Stimulated activated CD4-positive, alpha-beta T cell treated with anti-CD3 and anti-CD28 coated beads, Interleukin-1b, Interleukin-23, amount 100 ng/mL, for 24 hours (primary cell): Measurements from ENCODE around the gene ING5.
"Not testable (repeated sequence)": the region's sequence is repeated elsewhere in the genome, so short reads cannot be mapped to it uniquely, and the experiment has no call there.

Source experiments
- DNase-seq, 4 experiments: peaks; one replicate each; pipeline ENCODE4 v3.0.0-alpha.2; 2020; ENCODE audit warnings: low read depth in 4 of 4, low spot score in 1 of 4

ING5 gene

GRCh38 chr2:241701399-241702154 lies at the start of gene ING5:
Gene ING5 (plus strand): TSS chr2:241702039. CDS start chr2:241702066, 27 bp downstream.
- DNase-seq, result peak; percentile 95 to 98 (median 96)

- DNase-seq, result no peak
These were observed 49.7 kb upstream of the ING5 start for GRCh38 chr2:241652142-241652541.

GRCh38 chr2:241652722-241653121 lies 49.1 kb upstream of the ING5 start:
- no peak for DNase-seq

GRCh38 chr2:241653210-241653750 lies 48.6 kb upstream of the ING5 start:
- no peak for DNase-seq

GRCh38 chr2:241654551-241654950 lies 47.3 kb upstream of the ING5 start:
- no peak for DNase-seq

GRCh38 chr2:241655516-241656189 lies 46.2 kb upstream of the ING5 start:
- DNase-seq, result no peak

- no peak for DNase-seq
These were observed 45.6 kb upstream of the ING5 start for GRCh38 chr2:241656190-241656741.

- DNase-seq, result no peak
These were observed 44.0 kb upstream of the ING5 start for GRCh38 chr2:241657786-241658254.

- no peak for DNase-seq
These were observed 43.5 kb upstream of the ING5 start for GRCh38 chr2:241658296-241658695.

- DNase-seq, result peak in 1 of 4 experiments; percentile 14
These were observed 42.6 kb upstream of the ING5 start for GRCh38 chr2:241659150-241659739.

- no peak for DNase-seq
These were observed 41.1 kb upstream of the ING5 start for GRCh38 chr2:241660593-241661213.

- DNase-seq, result not testable (repeated sequence)
These were observed 39.1 kb upstream of the ING5 start for GRCh38 chr2:241662731-241663130.

GRCh38 chr2:241665731-241666440 lies 36.0 kb upstream of the ING5 start:
- no peak for DNase-seq

GRCh38 chr2:241666627-241667400 lies 35.0 kb upstream of the ING5 start:
- DNase-seq, result no peak

GRCh38 chr2:241668354-241668753 lies 33.5 kb upstream of the ING5 start:
- no peak for DNase-seq

- no peak for DNase-seq
These were observed 33.0 kb upstream of the ING5 start for GRCh38 chr2:241668839-241669238.

GRCh38 chr2:241670333-241671110 lies 31.3 kb upstream of the ING5 start:
- no peak for DNase-seq

GRCh38 chr2:241671457-241672240 lies 30.2 kb upstream of the ING5 start:
- DNase-seq, result no peak
